ENCODE measurements around the gene SLC16A11. TPM values are rescaled to one million over a fixed set of nuclear protein-coding genes. Genes with fewer than 3 reads are reported as not detected.
"Not testable (repeated sequence)": the region's sequence is repeated elsewhere in the genome, so short reads cannot be mapped to it uniquely, and the experiment has no call there.

SLC16A11 gene, protein sequence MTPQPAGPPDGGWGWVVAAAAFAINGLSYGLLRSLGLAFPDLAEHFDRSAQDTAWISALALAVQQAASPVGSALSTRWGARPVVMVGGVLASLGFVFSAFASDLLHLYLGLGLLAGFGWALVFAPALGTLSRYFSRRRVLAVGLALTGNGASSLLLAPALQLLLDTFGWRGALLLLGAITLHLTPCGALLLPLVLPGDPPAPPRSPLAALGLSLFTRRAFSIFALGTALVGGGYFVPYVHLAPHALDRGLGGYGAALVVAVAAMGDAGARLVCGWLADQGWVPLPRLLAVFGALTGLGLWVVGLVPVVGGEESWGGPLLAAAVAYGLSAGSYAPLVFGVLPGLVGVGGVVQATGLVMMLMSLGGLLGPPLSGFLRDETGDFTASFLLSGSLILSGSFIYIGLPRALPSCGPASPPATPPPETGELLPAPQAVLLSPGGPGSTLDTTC
- total RNA-seq: 0.16 and 0.40 TPM in 2 replicates

DNA sequence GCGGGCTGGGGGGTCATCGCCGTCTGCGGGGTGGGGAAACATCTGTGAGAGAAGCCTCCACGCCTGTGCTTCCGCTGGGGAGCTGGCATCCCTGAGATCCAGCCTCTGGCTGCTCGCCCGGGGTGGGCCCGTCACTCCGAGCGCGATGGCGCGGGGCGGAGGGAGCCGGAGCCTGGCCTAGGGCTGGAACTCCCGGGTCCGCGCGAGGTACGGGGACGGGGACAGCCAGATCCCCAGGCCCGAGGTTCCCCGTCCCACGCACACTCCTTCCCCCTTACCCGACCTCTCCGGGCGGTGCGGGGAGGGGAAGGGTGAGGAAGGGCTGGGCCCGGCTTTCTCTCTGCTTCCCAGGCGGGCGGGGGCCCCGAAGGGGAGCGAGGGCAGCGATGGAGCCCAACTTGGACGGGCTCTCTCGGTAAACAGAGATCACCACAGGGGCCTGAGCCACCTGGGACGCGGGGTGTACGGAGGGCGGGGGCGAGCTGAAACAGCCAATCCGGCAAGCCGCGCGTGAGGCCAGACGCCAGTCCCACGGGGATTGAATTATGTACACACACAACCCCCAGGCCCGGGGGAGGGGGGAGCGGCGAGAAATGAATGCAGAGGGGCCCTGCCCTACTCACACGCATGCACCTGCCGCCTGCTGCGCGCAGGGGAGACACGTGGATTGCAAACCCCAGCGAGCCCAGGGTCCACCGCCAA, at the start of gene SLC16A11:
Gene SLC16A11, minus strand, starts transcription at position 596 of the 702 bp plus-strand sequence. Its CDS starts 579 bp downstream, at position 17.
- peak; percentile 71 for DNase-seq
- peaks cover 29% of the 10 kb centered on the region for H3K4me1 Mint-ChIP-seq

DNA sequence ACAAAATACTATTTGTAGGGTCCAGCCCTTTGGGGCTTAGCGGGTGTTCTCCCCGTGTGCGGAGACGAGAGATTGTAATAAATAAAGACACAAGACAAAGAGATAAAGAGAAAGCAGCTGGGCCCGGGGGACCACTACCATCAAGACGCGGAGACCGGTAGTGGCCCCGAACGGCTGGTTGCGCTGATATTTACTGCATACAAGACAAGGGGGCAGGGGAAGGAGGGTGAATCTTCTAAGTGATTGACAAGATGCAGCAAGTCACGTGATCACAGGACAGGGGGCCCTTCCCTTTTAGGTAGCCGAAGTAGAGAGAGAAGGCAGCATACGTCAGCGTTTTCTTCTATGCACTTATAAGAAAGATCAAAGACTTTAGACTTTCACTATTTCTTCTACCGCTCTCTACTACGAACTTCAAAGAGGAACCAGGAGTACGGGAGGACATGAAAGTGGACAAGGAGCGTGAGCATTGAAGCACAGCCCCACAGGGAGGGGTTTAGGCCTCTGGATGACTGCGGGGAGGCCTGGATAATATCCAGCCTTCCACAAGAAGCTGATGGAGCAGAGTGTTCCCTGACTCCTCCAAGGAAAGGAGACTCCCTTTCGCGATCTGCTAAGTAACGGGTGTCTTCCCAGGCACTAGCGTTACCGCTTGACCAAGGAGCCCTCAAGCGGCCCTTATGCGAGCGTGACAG, 47.6 kb upstream of the SLC16A11 start:
- DNase-seq: not testable (repeated sequence)

More for the DNA sequence above, at the start of gene SLC16A11:
- H3K9me3 Mint-ChIP-seq: no peaks in the 10 kb centered on the region
- H3K36me3 Mint-ChIP-seq (ENCODE audit: low read depth): peaks cover 5% of the 10 kb centered on the region
- peak within 1 kb of the TSS; percentile 15 for H3K27ac Mint-ChIP-seq
- peak within 1 kb of the TSS; percentile 69 for H3K4me3 Mint-ChIP-seq
- H3K27me3 Mint-ChIP-seq: peaks cover 15% of the 10 kb centered on the region
- intact Hi-C loops (cut with micrococcal nuclease): loop anchor here (2.0 kb wide), 1 partner anchor 393 kb away; no protein-coding TSS in a partner anchor

DNA sequence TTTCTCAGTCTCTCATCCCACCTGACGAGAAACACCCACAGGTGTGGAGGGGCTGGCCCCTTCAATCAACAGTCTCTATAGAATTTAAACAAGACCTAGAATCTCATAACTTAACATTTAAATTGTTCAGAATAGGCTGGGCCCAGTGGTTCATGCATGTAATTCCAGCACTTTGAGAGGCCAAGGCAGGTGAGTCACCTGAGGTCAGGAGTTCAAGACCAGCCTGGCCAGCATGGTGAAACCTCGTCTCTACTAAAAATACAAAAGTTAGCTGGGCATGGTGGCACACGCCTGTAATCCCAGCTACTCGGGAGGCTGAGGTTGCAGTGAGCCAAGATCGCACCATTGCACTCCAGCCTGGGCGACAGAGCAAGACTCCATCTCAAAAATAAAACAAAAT, 45.7 kb upstream of the SLC16A11 start:
- H3K4me3 Mint-ChIP-seq; DNase-seq; intact Hi-C loops (cut with micrococcal nuclease); H3K27ac Mint-ChIP-seq; H3K9me3 Mint-ChIP-seq; H3K36me3 Mint-ChIP-seq (ENCODE audit: low read depth); H3K4me1 Mint-ChIP-seq: not testable (repeated sequence)
- H3K27me3 Mint-ChIP-seq: peaks cover 15% of the 10 kb centered on the region

More for the DNA sequence above, 47.6 kb upstream of the SLC16A11 start:
- H3K9me3 Mint-ChIP-seq; intact Hi-C loops (cut with micrococcal nuclease); H3K36me3 Mint-ChIP-seq (ENCODE audit: low read depth); H3K4me1 Mint-ChIP-seq; H3K4me3 Mint-ChIP-seq; H3K27ac Mint-ChIP-seq: not testable (repeated sequence)
- H3K27me3 Mint-ChIP-seq: peaks cover 14% of the 10 kb centered on the region

DNA sequence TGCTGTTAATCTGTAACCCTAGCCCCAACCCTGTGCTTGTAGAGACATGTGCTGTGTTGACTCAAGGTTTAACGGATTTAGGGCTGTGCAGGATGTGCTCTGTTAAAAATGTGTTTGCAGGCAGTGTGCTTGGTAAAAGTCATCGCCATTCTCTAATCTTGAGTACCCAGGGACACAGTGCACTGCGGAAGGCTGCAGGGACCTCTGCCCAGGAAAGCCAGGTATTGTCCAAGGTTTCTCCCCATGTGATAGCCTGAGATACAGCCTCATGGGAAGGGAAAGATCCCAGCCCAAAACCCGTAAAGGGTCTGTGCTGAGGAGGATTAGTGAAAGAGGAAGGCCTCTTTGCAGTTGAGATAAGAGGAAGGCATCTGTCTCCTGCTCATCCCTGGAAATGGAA, 44.5 kb upstream of the SLC16A11 start:
- H3K27ac Mint-ChIP-seq; H3K36me3 Mint-ChIP-seq (ENCODE audit: low read depth); H3K4me1 Mint-ChIP-seq; DNase-seq; H3K9me3 Mint-ChIP-seq; intact Hi-C loops (cut with micrococcal nuclease); H3K4me3 Mint-ChIP-seq: not testable (repeated sequence)
- peaks cover 24% of the 10 kb centered on the region for H3K27me3 Mint-ChIP-seq

DNA sequence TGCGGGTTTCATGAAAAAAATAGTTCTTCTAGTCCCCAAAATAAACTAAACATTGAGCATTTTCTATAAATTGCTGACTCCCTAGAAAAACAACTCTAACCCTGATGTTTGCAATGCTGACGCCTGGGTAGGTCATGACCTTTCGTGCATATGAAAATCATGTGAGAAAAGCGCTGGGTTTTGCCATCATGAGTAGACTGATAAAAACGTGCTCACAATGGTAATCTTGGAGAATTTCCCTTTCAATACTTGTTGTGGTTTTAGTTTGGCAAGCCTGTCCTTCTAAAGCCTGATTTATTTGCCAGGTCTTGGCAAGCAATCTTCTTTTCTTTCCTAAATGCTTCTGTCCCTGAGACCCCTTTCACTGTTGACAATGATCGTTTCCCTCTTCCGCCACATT, 40.2 kb upstream of the SLC16A11 start:
- Mint-ChIP-seq H3K36me3 (ENCODE audit: low read depth) (no peaks in the 10 kb centered on the region), H3K27me3 (peaks cover 23% of the 10 kb centered on the region), H3K4me3 (no peak overlapping the region), H3K4me1 (peaks cover 20% of the 10 kb centered on the region), H3K27ac (no peak overlapping the region), H3K9me3 (no peaks in the 10 kb centered on the region)
- intact Hi-C loops (cut with micrococcal nuclease): no loop called here
- no peak for DNase-seq

DNA sequence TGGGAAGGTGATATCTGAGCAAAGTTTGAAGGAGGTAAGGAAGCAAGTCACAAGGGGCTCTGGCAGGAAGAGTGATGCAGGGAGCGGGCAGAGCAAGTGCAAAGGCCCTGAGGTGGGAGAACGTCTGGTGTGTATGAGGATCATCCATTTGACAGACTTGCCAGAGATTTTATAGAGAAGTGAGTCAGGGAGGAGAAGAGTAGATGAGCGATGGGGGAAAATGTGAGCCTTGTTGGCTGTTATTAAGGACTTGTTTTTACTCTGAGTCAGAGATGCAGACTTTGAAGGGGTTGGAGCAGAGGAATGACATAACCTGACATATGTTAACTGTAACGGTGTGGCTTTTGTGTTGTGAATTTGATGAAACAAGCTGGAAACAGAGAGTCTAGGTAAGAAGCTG, 39.7 kb upstream of the SLC16A11 start:
- no peaks in the 10 kb centered on the region for H3K9me3 Mint-ChIP-seq
- no peak for DNase-seq
- no peak overlapping the region for H3K4me3 Mint-ChIP-seq
- H3K27ac Mint-ChIP-seq: no peak overlapping the region
- no peaks in the 10 kb centered on the region for H3K36me3 Mint-ChIP-seq (ENCODE audit: low read depth)
- H3K4me1 Mint-ChIP-seq: peaks cover 20% of the 10 kb centered on the region
- intact Hi-C loops (cut with micrococcal nuclease): no loop called here
- peaks cover 23% of the 10 kb centered on the region for H3K27me3 Mint-ChIP-seq

DNA sequence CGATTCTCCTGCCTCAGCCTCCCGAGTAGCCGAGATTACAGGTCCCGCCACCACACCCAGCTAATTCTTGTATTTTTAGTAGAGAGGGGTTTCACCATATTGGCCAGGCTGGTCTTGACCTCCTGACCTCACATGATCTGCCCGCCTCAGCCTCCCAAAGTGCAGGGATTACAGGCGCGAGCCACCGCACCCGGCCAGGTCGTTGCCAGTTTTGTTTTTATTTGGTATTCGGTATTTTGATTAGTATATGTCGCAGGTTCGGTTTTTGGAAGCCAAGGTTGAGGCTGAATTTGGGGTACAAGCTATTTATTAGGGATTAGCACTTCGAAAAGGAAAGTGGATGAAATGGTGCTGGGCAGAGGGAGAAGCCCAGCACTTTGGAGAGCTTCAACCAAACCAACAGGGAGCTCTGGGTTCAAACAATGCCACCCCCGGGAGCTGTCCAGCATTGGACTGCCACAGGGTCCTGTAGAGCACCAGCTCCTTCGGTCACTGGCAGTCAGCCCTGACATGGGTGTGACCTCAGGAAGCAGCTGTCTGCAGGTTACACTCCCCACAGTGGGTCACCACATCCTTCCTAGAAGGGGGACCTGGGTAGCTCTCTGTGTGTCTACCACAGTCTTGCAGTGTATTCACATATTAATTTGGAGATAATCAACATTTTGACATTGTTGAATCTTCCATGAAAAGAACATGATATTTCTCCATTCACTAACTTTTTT, 37.6 kb upstream of the SLC16A11 start:
- intact Hi-C loops (cut with micrococcal nuclease): no loop called here
- Mint-ChIP-seq H3K9me3 (no peaks in the 10 kb centered on the region), H3K27ac (no peak overlapping the region), H3K27me3 (peaks cover 18% of the 10 kb centered on the region), H3K36me3 (ENCODE audit: low read depth) (no peaks in the 10 kb centered on the region), H3K4me1 (peaks cover 20% of the 10 kb centered on the region), H3K4me3 (no peak overlapping the region)
- DNase-seq: peak; percentile 79

DNA sequence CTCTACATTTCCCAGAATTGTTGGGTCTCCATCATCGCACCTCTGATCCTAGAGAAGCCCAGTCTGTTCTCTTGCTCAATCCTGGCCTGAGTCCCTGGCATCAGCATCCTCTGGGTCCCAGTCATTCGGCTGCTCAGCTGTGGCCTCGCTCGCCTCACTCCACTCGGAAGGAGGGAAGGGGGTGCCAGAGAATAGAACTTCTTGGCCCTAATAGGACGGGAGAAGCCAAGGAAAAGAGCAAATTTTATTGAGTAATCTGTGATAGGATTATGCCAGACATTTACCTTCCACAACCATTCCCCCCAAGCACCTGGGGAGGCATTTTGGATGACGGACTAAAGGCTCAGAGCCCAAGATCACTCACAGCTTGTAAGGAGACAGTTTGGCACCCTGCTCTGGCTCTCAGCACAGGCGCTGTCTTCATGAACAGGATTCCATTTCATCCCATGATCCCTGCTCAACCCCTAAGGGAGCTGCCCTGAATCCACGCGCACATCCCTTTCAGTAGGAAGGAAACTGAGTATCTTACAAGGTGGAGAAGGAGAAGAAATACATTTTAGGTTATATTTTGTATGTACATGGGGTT, 36.7 kb upstream of the SLC16A11 start:
- Mint-ChIP-seq H3K27me3 (peaks cover 18% of the 10 kb centered on the region), H3K4me1 (peaks cover 20% of the 10 kb centered on the region), H3K27ac (no peak overlapping the region), H3K4me3 (no peak overlapping the region), H3K9me3 (no peaks in the 10 kb centered on the region), H3K36me3 (ENCODE audit: low read depth) (no peaks in the 10 kb centered on the region)
- no peak for DNase-seq
- intact Hi-C loops (cut with micrococcal nuclease): no loop called here

DNA sequence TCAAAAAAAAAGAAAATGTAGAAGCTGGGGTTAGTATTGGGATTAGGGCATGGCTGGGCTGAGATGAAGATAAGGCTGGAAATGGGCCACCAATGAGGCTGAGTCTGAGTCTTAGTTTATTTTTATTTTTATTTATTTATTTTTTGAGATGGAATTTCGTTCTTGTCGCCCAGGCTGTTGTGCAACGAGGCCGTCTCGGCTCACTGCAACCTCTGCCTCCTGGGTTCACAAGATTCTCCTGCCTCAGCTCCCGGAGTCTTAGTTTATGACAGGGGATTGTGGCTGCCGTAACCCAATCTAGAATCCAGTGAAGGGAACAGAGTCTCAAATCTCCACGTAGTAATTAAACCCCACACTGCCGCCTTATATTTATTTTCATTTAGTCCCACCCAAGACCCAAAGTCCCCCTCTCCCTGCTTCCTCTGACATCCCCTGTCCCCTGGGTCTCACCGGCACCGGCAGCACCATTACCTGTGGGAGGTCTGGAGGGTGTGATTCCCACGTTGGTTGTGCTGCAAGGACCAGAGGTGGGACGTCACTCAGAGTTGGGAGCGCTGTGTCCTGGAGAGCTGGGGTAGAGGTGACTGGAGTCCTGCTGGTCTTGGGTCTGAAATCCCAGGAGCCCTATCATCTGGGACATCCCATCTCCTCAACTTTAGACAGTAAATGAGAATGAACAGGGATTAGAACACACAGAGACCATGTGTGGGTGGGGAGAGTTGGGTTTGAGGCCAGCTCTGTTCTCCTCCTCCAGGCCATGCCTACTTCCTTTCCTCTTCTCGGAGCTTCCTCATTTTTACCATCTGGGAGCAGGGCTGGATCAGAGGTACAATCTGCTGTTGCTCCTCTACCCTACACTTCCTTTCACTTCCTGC, 35.9 kb upstream of the SLC16A11 start, which contains the start of gene CLEC10A:
Gene CLEC10A, minus strand, starts transcription at position 671 of the 875 bp plus-strand sequence. CDS start 1,439 bp downstream, outside the sequence.
- Mint-ChIP-seq H3K4me3 (no peak within 1 kb of the TSS), H3K27ac (no peak within 1 kb of the TSS), H3K27me3 (peaks cover 18% of the 10 kb centered on the region), H3K4me1 (peaks cover 20% of the 10 kb centered on the region), H3K9me3 (no peaks in the 10 kb centered on the region), H3K36me3 (ENCODE audit: low read depth) (no peaks in the 10 kb centered on the region)
- no peak for DNase-seq
- intact Hi-C loops (cut with micrococcal nuclease): no loop called here

DNA sequence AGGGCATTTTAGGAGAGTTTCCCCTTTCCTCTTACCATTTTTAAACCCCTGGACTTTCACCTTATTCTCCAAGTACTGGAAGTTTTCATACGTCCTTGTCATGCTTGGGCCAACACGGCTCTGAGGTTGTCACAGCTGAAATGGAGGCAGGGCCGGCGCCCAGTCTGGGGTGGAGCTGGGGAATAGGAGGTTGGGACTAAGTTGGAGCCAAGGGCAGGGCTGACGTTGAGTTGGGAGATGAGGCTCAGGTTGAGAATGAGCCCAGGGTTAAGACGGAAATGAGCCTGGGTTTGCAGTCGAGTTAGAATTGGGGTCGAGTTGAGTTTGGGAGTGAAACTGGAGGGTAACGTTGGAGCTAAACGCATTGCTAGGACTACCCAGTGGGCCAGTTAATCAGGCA, 34.8 kb upstream of the SLC16A11 start:
- H3K4me1 Mint-ChIP-seq: peaks cover 14% of the 10 kb centered on the region
- intact Hi-C loops (cut with micrococcal nuclease): no loop called here
- no peak for DNase-seq
- H3K27me3 Mint-ChIP-seq: peaks cover 9% of the 10 kb centered on the region
- H3K36me3 Mint-ChIP-seq (ENCODE audit: low read depth): no peaks in the 10 kb centered on the region
- H3K4me3 Mint-ChIP-seq: no peak overlapping the region
- H3K27ac Mint-ChIP-seq: no peak overlapping the region
- no peaks in the 10 kb centered on the region for H3K9me3 Mint-ChIP-seq

DNA sequence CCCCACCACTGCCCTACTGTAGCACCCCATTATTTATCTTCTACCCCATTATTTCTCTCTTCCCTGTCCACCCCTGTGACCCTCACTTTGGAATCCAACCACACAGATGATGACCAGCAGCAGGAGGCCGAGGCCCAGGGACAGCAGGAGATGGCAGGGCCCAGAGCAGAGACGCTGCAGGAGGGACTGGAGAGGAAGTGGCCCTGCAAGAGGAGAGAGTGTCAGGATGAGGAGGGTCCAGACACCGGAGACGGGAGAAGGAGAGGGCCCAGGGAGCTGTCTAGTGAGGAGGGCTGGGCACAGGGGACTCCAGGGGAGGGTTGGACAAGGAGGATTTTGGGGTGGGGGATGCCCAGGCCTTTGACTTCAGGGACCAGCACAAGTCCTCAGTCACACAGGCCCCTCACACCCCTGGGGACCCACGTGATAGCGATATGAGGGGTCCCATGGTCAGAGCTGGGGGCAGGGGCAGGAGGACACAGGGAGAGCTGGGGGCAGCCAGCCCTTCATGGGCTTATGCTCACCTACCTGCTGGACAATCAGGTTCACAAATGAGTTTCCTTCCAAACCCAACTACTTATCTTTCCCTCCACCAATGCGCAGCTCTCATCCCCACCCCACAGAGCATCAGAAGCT, 34.1 kb upstream of the SLC16A11 start:
- Mint-ChIP-seq H3K27me3 (peaks cover 7% of the 10 kb centered on the region), H3K4me3 (no peak overlapping the region), H3K36me3 (ENCODE audit: low read depth) (no peaks in the 10 kb centered on the region), H3K4me1 (peaks cover 12% of the 10 kb centered on the region), H3K9me3 (no peaks in the 10 kb centered on the region), H3K27ac (no peak overlapping the region)
- intact Hi-C loops (cut with micrococcal nuclease): no loop called here
- DNase-seq: no peak

DNA sequence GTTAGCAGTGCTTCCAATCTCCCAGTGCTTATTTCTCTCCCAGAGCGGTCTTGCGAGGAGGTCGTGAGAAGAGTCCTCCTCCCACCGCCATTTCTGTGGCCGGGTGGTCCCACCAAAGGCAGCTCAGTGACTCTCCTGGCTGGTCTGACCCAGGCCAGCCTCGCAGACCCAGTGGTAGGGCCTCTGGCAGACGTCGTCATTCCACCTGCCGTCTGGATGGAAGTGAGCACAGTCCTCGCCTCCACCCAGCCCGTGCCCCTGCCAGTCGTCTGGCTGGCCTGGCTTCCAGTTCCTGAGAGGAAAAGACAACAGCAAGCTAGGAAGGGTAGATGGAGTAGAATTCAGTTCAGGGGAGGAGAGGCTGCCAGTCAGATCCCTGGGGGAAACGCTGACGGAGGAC, 31.0 kb upstream of the SLC16A11 start:
- H3K36me3 Mint-ChIP-seq (ENCODE audit: low read depth): no peaks in the 10 kb centered on the region
- no peak overlapping the region for H3K4me3 Mint-ChIP-seq
- no peak overlapping the region for H3K27ac Mint-ChIP-seq
- H3K9me3 Mint-ChIP-seq: no peaks in the 10 kb centered on the region
- intact Hi-C loops (cut with micrococcal nuclease): no loop called here
- no peak for DNase-seq
- H3K4me1 Mint-ChIP-seq: no peaks in the 10 kb centered on the region
- H3K27me3 Mint-ChIP-seq: peaks cover 11% of the 10 kb centered on the region

All from activated CD4-positive, alpha-beta T cell treated with anti-CD3 and anti-CD28 coated beads, Interleukin-2, amount 10 ng/mL, durations not matched to agents 24 days and 14 days (primary cell).